ENCODE data around the gene MAMSTR.

GRCh38 chr19:48713041-48713863, 6.3 kb downstream of the MAMSTR start:
- TF ChIP-seq CTCF (IDR thresholded peaks at IDR 0.05; ENCODE audit: low read length) (no peak), EZH2phosphoT487 (IDR thresholded peaks at IDR 0.05; ENCODE audit: low read length) (no peak), EZH2 (optimal IDR thresholded peaks at IDR 0.05; ENCODE audit: low read depth, low read length) (no peak)
